ENCODE measurements around the gene PDLIM5.

Gene PDLIM5

DNA sequence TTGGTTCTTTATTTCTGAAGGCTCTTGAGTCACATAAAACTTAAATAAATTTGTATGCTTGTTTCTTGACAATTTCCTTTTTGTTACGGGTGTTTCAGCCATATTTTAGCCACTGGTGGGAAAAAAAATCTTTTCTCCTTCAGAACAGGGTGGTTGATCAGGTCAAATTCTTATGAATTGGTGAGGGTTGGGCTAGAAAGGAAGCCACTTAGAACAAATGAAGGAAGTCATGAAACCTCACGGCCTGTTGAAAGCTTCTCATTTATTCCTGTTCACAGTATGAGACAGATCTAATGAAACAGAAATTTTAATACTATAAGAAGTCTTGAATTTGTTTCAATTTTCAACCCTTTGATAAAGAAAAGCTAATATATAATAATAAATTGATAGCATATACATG lies 12.1 kb upstream of the PDLIM5 start:
- Histone ChIP-seq H3K27ac (no peak overlapping the region), H3K27me3 (no peaks in the 10 kb centered on the region), H3K9ac (no peak overlapping the region), H3K36me3 (no peaks in the 10 kb centered on the region), H3K4me1 (0 out of 20 replicates have a peak, but pooled peaks cover 0 to 4% (median 0%) of the 10 kb centered on the region in 10 experiments), H4K20me1 (no peaks in the 10 kb centered on the region), H3K4me2 (no peak overlapping the region), H3K9me3 (replicated peaks in 1 of 11) (no peaks in the 10 kb centered on the region), H3K4me3 (no peak overlapping the region)
- no peak for TF ChIP-seq Cebpa-rat (IDR thresholded peaks at IDR 0.05)

DNA sequence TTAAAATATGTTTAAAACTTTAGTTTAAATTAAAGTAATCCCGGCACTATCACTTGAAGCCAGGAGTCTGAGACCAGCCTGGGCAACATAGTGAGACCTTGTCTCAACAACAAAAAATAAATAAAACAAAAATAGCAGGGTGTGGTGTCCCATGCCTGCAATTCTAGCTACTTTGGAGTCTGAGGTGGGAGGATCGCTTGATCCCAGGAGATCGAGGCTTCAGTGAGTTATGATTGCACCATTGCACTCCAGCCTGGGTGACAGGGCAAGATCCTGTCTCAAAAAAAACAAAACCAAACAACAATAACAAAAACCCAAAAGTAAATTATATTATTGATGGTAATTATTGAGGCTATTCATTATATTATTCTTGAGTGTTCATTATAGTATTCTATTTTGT lies 9.9 kb upstream of the PDLIM5 start:
- Histone ChIP-seq H4K20me1 (no peaks in the 10 kb centered on the region), H3K9me3 (replicated peaks in 1 of 11) (no peaks in the 10 kb centered on the region), H3K4me1 (0 out of 20 replicates have a peak, but pooled peaks cover 0 to 4% (median 0%) of the 10 kb centered on the region in 10 experiments), H3K36me3 (no peaks in the 10 kb centered on the region), H3K4me3 (no peak overlapping the region), H3K27me3 (no peaks in the 10 kb centered on the region), H3K27ac (no peak overlapping the region), H3K9ac (no peak overlapping the region), H3K4me2 (no peak overlapping the region)
- TF ChIP-seq Cebpa-rat (IDR thresholded peaks at IDR 0.05), result no peak

DNA sequence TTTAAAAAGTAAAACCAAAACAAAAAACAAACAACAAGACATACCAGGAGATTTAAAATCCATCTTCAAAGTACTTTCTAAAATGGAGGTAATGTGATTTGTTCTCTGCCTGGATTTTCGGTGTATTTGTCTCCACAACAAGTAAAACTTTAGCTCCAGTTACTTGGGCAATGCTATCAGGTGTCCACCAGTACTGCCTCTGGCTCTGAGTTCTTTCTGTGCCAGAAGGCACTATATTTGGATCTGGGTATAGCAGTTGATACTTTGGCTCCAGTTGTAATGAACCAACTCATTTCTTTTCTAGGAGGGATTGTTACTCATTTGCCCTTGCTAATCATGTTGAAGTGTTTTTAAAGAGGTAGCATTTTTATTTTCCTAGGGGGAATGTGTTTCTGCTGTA lies 9.5 kb upstream of the PDLIM5 start:
- Histone ChIP-seq H3K9me3 (replicated peaks in 1 of 11) (no peaks in the 10 kb centered on the region), H3K4me1 (0 out of 20 replicates have a peak, but pooled peaks cover 0 to 4% (median 0%) of the 10 kb centered on the region in 10 experiments), H4K20me1 (no peaks in the 10 kb centered on the region), H3K36me3 (no peaks in the 10 kb centered on the region), H3K9ac (no peak overlapping the region), H3K27me3 (no peaks in the 10 kb centered on the region), H3K4me3 (no peak overlapping the region), H3K4me2 (no peak overlapping the region), H3K27ac (no peak overlapping the region)
- no peak for TF ChIP-seq Cebpa-rat (IDR thresholded peaks at IDR 0.05)

DNA sequence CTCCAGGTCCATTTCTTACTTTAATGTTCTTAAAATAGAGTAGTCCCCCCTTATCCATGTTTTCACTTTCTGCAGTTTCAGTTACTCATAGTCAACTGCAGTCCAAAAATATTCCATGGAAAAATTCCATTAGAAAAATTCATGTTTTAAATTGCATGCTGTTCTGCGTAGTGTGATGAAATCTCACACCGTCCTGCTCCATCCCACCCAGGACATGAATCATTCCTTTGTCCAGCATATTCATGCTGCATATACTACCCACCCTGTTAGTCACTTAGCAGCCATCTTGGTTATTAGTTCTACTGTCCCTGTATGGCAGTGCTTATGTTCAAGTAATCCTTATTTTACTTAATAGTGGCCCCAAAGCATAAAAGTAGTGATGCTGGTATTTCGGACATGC lies 5.4 kb upstream of the PDLIM5 start:
- peaks cover 0 to 9% (median 0%) of the 10 kb centered on the region in 11 experiments; a peak in 6 of 22 replicates for H3K27me3 ChIP-seq
- no peak overlapping the region for H3K9ac ChIP-seq

DNA sequence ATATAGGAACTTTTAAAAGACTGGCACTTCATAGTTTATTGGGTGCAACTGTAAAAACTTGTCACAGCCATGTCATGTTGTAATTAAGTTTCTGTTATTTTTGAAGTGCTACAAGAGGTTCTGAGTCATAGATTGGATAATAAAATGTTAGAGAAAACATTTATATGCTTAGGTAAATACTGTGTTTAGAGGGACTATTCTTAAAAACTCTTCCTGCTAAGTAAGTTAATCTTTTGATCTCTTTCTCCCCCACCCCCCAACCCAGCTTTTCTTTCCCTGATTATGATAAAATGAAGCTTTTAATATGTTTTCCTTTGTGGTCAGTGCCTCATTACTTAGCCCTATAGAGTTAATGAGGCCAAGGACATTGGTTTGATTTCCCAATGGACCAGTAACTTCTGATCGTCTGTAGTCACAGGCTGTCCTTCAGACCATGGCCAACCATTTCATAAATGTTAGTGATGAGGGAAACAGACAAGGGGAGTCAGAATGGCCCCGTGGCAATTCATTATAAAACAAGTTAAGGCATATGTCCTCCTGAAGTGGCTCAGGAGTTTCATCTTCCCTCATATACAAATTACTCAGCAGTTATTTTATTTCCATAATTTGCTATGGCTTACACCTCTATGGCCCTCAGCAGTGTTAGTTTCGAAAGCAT lies 3.9 kb upstream of the PDLIM5 start:
- H3K27ac ChIP-seq, result no peak overlapping the region
- TF ChIP-seq Cebpa-rat (IDR thresholded peaks at IDR 0.05), result no peak

More for the DNA sequence above, 5.4 kb upstream of the PDLIM5 start:
- no peak for TF ChIP-seq Cebpa-rat (IDR thresholded peaks at IDR 0.05)
- H3K4me2 ChIP-seq, result no peak overlapping the region
- peaks cover 4 to 6% (median 5%) of the 10 kb centered on the region in 10 experiments; a peak in 13 of 20 replicates for H3K4me1 ChIP-seq
- H4K20me1 ChIP-seq, result no peaks in the 10 kb centered on the region
- no peaks in the 10 kb centered on the region for H3K36me3 ChIP-seq
- no peak overlapping the region for H3K27ac ChIP-seq
- no peaks in the 10 kb centered on the region for H3K9me3 ChIP-seq (replicated peaks in 1 of 11)
- no peak overlapping the region for H3K4me3 ChIP-seq

DNA sequence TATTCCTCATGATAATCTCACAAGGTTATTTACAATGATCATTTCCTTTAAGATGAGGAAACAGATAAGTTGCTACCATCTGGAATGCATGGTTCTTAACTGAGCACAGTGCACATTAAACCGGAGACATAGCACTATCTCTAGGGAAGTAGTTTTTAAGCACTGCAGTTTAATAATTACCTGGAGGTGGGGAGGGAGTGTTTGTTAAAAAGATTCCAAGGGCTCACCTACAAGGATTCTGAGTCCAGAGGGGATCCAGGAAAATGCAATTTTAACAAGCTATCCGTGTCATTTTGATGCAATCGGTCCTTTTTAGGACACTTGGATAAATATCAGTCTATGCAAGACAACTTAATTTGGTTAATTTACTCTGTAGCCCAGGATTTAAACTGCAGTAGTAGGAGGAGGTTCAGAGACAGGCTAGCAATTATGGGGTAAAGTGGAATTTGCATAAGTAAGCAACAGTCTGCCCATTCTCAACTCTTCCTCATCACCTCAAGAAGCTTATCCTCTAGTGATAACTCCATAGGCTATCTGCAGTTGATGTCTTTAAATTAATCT lies 2.8 kb upstream of the PDLIM5 start:
- Histone ChIP-seq H3K9me3 (replicated peaks in 1 of 11) (no peaks in the 10 kb centered on the region), H4K20me1 (peaks cover 0 to 17% (median 6%) of the 10 kb centered on the region in 11 experiments; a peak in 9 of 22 replicates), H3K9ac (no peak overlapping the region), H3K36me3 (no peaks in the 10 kb centered on the region), H3K4me2 (no peak overlapping the region), H3K27ac (no peak overlapping the region), H3K4me1 (peaks cover 11 to 20% (median 14%) of the 10 kb centered on the region in 10 experiments), H3K4me3 (no peak overlapping the region), H3K27me3 (peaks cover 0 to 32% (median 22%) of the 10 kb centered on the region in 11 experiments; a peak in 18 of 22 replicates)
- no peak for TF ChIP-seq Cebpa-rat (IDR thresholded peaks at IDR 0.05)

More for the DNA sequence above, 3.9 kb upstream of the PDLIM5 start:
- H3K27me3 ChIP-seq, result peaks cover 0 to 22% (median 11%) of the 10 kb centered on the region in 11 experiments; a peak in 18 of 22 replicates
- H3K4me2 ChIP-seq, result no peak overlapping the region
- H3K36me3 ChIP-seq, result no peaks in the 10 kb centered on the region
- peaks cover 5 to 13% (median 11%) of the 10 kb centered on the region in 10 experiments for H3K4me1 ChIP-seq
- H3K9ac ChIP-seq, result no peak overlapping the region
- no peaks in the 10 kb centered on the region for H3K9me3 ChIP-seq (replicated peaks in 1 of 11)
- H4K20me1 ChIP-seq, result peaks cover 0 to 7% (median 0%) of the 10 kb centered on the region in 11 experiments; a peak in 6 of 22 replicates
- H3K4me3 ChIP-seq, result no peak overlapping the region

DNA sequence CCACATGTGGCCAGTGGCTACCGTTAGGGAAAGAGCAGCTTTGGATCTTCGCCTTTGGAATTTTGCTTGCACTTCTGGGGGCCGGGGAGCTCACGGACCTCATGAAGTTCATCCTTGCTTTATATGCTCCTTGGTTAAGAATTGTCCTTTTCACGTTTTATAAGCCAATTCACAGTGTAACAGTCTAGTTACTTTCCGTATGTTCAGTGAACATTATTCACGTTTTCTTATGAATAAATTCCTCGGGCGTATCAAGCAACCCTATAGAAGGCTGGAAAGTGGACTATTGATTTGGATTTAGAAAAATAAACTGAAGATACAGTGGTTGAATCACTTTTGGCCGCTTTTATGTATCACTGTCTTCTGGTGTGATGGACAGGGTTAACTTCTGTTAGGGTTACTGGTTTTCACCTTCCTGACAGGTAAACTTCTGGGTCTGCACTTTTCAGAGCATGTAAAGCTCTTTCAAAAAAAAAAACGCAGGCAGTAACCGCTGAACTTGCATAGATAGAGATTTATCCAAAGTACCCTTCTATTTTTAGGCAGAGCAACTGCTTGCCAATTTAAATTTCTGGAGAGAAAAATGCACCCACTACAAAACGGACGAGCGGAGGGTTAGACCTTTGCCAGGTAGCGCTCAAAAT lies 569 bp upstream of the PDLIM5 start:
- H3K4me2 ChIP-seq, result peak overlapping the region; percentile 82 to 98 (median 90)
- no peak overlapping the region for H3K27ac ChIP-seq
- peak overlapping the region; percentile 70 to 94 (median 82); a peak in 20 of 22 replicates for H3K9ac ChIP-seq
- H3K9me3 ChIP-seq (replicated peaks in 1 of 11), result no peaks in the 10 kb centered on the region
- H4K20me1 ChIP-seq, result peaks cover 0 to 33% (median 6%) of the 10 kb centered on the region in 11 experiments; a peak in 10 of 22 replicates
- no peak for TF ChIP-seq Cebpa-rat (IDR thresholded peaks at IDR 0.05)
- peaks cover 11 to 30% (median 16%) of the 10 kb centered on the region in 10 experiments for H3K4me1 ChIP-seq
- peaks cover 0 to 46% (median 29%) of the 10 kb centered on the region in 11 experiments; a peak in 18 of 22 replicates for H3K27me3 ChIP-seq
- H3K36me3 ChIP-seq, result peaks cover 0 to 12% (median 0%) of the 10 kb centered on the region in 11 experiments; a peak in 5 of 22 replicates
- H3K4me3 ChIP-seq, result peak overlapping the region; percentile 78 to 98 (median 88)

DNA sequence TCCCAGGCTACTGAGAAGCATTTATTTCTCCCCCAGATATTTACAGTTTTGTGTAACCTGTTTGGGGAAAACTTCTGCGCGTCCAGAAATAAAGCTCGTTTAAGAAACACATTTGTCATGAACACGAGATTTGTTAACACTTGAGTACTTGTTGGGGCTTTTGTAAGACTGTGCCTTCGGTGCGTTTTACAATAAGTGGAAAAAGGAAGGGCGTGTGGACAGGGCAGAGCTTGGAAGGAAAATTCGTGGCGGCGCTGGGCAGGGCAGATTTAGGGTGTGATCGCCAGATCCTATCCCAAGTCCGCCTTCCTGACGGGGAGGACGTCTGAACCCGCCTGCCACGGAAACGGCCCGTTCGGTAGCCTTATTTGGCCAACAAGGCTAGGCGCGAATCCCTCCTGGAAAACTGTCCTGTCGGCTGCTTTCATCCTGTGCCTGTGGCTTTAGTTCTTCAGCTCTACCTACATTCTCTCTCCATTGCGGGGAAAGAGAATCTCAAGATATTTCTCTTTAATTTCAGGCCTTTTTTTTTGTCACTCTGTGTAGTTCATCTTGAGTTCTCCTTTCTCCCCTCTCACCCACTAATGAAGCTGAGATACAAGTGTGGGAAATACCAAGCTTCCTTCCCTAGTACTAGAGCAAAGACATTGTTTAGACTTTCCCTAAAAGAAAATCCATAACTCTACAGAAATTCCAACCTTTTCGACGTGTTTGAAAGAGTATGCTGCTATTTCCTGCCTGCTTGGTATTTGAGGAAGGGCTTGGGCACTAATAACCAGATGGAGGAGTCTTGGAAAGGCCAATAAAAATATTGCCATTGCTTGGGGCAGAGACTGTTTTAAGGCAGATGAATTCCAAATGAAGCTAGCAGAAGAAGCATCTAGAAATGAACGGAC lies 982 bp downstream of the PDLIM5 start:
- no peak for TF ChIP-seq Cebpa-rat (IDR thresholded peaks at IDR 0.05)
- H3K4me3 ChIP-seq, result peak overlapping the region; percentile 78 to 98 (median 88)
- H3K4me1 ChIP-seq, result peaks cover 15 to 35% (median 19%) of the 10 kb centered on the region in 10 experiments

More for the DNA sequence above, 982 bp downstream of the PDLIM5 start:
- Histone ChIP-seq H3K27ac (peak overlapping the region in 7 of 11 experiments; percentile 58 to 86 (median 73); a peak in 12 of 22 replicates), H3K9ac (peak overlapping the region; percentile 70 to 94 (median 82)), H3K27me3 (peaks cover 0 to 46% (median 29%) of the 10 kb centered on the region in 11 experiments; a peak in 18 of 22 replicates), H3K36me3 (peaks cover 0 to 22% (median 0%) of the 10 kb centered on the region in 11 experiments; a peak in 6 of 22 replicates), H4K20me1 (peaks cover 0 to 48% (median 6%) of the 10 kb centered on the region in 11 experiments; a peak in 10 of 22 replicates), H3K4me2 (peak overlapping the region; percentile 84 to 98 (median 91)), H3K9me3 (replicated peaks in 1 of 11) (no peaks in the 10 kb centered on the region)
